ENCODE results near the gene RAB31. TPM values are rescaled to one million over a fixed set of nuclear protein-coding genes. Genes with fewer than 3 reads are reported as not detected.

Gene RAB31
- total RNA-seq, 4 donors from 2014 or later: 13.1 to 18.4 (median 16.9) TPM

GRCh38 chr18:9827793-9828505, 119.8 kb downstream of the RAB31 start:
- H3K4me1 ChIP-seq: peaks cover 20 to 46% (median 34%) of the 10 kb centered on the region in 4 donors
- no peak overlapping the region for H3K4me3 ChIP-seq
- DNase-seq: peak; percentile 61
- intact Hi-C loops (cut with DNase I; ENCODE audit: low total_unique reads): no loop called here
- 74 to 100% methylated on average over 2 to 14 of the region's 14 CpGs for WGBS, 2 donors (ENCODE audit: low coverage in 1 of 2)
- no peaks in the 10 kb centered on the region for H3K36me3 ChIP-seq
- in situ Hi-C loops (cut with MboI; ENCODE audit: low pct_ligation_motif_present in 1 of 4, low pct_unique_long_range_greater_than_20kb in 1 of 4, low sequenced_read_pairs in 3 of 4): no loop called here
- H3K27ac ChIP-seq: peak overlapping the region; percentile 58 to 84 (median 82)
- no peaks in the 10 kb centered on the region for H3K9me3 ChIP-seq
- no peaks in the 10 kb centered on the region for H3K27me3 ChIP-seq
- TF ChIP-seq, protein P1, sequence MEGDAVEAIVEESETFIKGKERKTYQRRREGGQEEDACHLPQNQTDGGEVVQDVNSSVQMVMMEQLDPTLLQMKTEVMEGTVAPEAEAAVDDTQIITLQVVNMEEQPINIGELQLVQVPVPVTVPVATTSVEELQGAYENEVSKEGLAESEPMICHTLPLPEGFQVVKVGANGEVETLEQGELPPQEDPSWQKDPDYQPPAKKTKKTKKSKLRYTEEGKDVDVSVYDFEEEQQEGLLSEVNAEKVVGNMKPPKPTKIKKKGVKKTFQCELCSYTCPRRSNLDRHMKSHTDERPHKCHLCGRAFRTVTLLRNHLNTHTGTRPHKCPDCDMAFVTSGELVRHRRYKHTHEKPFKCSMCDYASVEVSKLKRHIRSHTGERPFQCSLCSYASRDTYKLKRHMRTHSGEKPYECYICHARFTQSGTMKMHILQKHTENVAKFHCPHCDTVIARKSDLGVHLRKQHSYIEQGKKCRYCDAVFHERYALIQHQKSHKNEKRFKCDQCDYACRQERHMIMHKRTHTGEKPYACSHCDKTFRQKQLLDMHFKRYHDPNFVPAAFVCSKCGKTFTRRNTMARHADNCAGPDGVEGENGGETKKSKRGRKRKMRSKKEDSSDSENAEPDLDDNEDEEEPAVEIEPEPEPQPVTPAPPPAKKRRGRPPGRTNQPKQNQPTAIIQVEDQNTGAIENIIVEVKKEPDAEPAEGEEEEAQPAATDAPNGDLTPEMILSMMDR (IDR thresholded peaks at IDR 0.05): no peak
- peak in 2 of 3 donors; percentile 19 to 27 for TF ChIP-seq POLR2AphosphoS5 (IDR thresholded peaks at IDR 0.05)

DNA sequence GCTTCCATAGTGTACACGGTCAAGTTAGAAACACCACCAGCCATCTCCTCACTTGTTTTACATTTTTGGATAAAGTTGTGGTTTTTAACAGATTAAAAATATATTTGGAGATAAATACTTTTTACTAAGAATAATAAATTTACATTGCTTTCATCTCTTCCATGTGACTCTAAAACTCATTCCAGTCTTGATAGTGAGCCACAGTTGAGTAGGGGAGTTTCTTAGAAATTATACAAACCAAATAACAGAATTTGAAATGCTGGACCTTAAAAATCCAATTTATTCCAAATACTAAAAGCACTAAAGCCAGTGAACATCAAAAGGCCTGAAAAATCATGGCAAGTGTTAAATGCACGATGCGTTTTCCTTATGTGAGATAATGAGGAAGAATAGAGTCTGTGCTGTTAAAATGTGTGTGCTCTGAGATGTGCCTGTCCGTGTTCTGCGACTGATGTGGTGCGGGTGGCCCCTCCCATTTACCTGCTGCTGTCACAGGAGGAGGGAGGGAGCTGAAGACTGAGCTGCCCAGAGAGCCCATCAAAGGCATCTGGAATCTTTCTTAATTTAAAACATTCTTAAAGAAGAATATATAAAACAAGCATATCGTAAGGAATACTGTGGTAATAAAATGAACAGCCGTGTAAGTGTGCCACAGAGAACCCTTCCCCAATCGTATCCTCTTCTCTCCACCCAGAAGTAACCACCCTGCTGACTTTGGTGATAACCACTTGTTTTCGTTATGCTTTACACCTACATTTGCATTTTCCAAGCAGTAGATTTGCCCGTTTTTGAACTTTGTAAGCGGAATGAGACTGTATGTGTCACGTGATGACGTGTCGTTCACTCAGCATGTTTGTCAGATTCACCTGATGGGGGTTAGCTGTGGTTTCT, 120.7 kb downstream of the RAB31 start:
- no peaks in the 10 kb centered on the region for H3K27me3 ChIP-seq
- no peak for TF ChIP-seq POLR2A (IDR thresholded peaks at IDR 0.05)
- no peak for TF ChIP-seq EP300 (IDR thresholded peaks at IDR 0.05; ENCODE audit: low read depth)
- TF ChIP-seq, protein P1 (IDR thresholded peaks at IDR 0.05): no peak
- TF ChIP-seq POLR2AphosphoS5 (IDR thresholded peaks at IDR 0.05): no peak
- H3K27ac ChIP-seq: peak overlapping the region; percentile 58 to 84 (median 82)
- no peaks in the 10 kb centered on the region for H3K9me3 ChIP-seq
- in situ Hi-C loops (cut with MboI; ENCODE audit: low pct_ligation_motif_present in 1 of 4, low pct_unique_long_range_greater_than_20kb in 1 of 4, low sequenced_read_pairs in 3 of 4): no loop called here
- no peak overlapping the region for H3K4me3 ChIP-seq
- intact Hi-C loops (cut with DNase I; ENCODE audit: low total_unique reads): no loop called here
- WGBS, 2 donors (ENCODE audit: low coverage in 1 of 2): 67 to 81% methylated on average over 8 to 15 of the region's 15 CpGs
- no peak for DNase-seq
- peaks cover 18 to 44% (median 33%) of the 10 kb centered on the region in 4 donors for H3K4me1 ChIP-seq
- no peaks in the 10 kb centered on the region for H3K36me3 ChIP-seq

DNA sequence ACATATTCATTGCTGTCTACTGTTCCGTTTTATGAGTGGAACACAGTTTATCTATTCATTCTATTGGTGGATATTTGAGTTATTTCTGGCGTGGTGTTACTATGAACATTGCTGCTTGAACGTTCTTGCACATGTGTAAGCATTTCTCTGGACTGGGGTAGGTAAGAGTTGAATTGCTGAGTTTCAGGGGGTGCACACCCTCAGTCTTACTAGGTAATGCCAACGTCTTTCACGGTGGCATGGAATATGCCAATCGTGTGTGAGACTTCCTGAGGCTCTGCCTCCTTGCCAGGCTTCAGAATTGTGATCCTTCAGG, 121.3 kb downstream of the RAB31 start:
- WGBS, 2 donors (ENCODE audit: low coverage in 1 of 2): 86 to 89% methylated on average over 4 to 6 of the region's 6 CpGs
- no peaks in the 10 kb centered on the region for H3K36me3 ChIP-seq
- DNase-seq: no peak
- no peak overlapping the region for H3K27ac ChIP-seq
- H3K27me3 ChIP-seq: no peaks in the 10 kb centered on the region
- H3K4me1 ChIP-seq: peaks cover 15 to 40% (median 32%) of the 10 kb centered on the region in 4 donors
- in situ Hi-C loops (cut with MboI; ENCODE audit: low pct_ligation_motif_present in 1 of 4, low pct_unique_long_range_greater_than_20kb in 1 of 4, low sequenced_read_pairs in 3 of 4): no loop called here
- intact Hi-C loops (cut with DNase I; ENCODE audit: low total_unique reads): no loop called here
- H3K9me3 ChIP-seq: no peaks in the 10 kb centered on the region
- no peak overlapping the region for H3K4me3 ChIP-seq
- TF ChIP-seq POLR2AphosphoS5 (IDR thresholded peaks at IDR 0.05) (no peak), POLR2A (IDR thresholded peaks at IDR 0.05) (no peak), EP300 (IDR thresholded peaks at IDR 0.05; ENCODE audit: low read depth) (no peak)
- TF ChIP-seq, protein P1 (IDR thresholded peaks at IDR 0.05): no peak

DNA sequence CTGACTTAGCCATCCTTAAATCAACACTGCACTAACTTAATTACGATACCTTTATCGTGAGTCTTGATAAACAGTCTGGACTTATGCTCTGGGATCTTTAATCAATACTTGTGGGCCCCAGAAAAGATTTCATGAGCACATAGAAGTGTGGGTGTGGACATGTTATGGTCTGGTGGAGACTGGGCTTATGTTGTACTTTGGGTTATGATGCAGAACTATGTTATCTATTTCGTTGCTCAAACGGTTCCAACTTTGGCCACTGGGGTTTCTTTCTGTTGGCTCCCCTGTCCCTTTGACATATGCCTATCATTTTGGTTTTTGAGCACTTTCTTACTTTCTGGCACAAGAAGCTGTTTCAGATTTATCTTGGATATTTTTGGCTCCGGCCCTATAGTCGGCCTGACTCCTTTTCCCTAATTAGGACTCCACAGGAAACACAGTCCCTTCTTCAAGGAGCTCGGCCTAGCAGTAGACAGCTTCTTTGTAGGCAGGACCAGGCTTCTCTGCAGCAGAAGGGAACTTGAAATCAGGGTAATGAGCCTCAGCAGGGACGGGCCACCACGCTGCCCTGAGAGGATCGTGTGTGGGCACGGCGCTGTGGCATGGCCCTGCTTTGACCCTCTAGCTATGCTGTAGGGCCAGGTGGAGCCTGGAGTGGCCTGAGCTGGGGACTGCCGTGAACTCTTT, 123.1 kb downstream of the RAB31 start:
- Histone ChIP-seq H3K4me3 (no peak overlapping the region), H3K9me3 (no peaks in the 10 kb centered on the region), H3K4me1 (peaks cover 4 to 26% (median 15%) of the 10 kb centered on the region in 4 donors), H3K36me3 (no peaks in the 10 kb centered on the region), H3K27ac (no peak overlapping the region), H3K27me3 (no peaks in the 10 kb centered on the region)
- 82 to 85% methylated on average over 4 to 11 of the region's 13 CpGs for WGBS, 2 donors (ENCODE audit: low coverage in 1 of 2)
- no peak for TF ChIP-seq POLR2A (IDR thresholded peaks at IDR 0.05)
- TF ChIP-seq, protein P1 (IDR thresholded peaks at IDR 0.05): peak in 2 of 5 experiments; percentile 13
- intact Hi-C loops (cut with DNase I; ENCODE audit: low total_unique reads) (no loop called here), in situ Hi-C loops (cut with MboI; ENCODE audit: low pct_ligation_motif_present in 1 of 4, low pct_unique_long_range_greater_than_20kb in 1 of 4, low sequenced_read_pairs in 3 of 4) (no loop called here)
- no peak for DNase-seq
